NB4 (cell line): Measurements from ENCODE around the gene PCNX2.

Experiments
- MYC ChIP-seq: IDR thresholded peaks from 2 replicates; pipeline ENCODE4 v1.6.1; 2011; ENCODE audit warnings: low read depth, low read length
- POLR2A ChIP-seq: IDR thresholded peaks from 2 replicates; pipeline ENCODE4 v1.6.1; 2011; ENCODE audit warnings: mild to moderate bottlenecking; ENCODE audit not compliant: insufficient read length; ENCODE audit errors: extremely low read depth
- TF ChIP-seq, protein P1 (sequence below): IDR thresholded peaks from one replicate; pipeline ENCODE4 v1.5.1; 2012; ENCODE audit warnings: low read depth, low read length
- TF ChIP-seq, protein P2 (sequence below): IDR thresholded peaks from 2 replicates; pipeline ENCODE4 v1.6.1; 2011; ENCODE audit warnings: low read depth, low read length

DNA sequence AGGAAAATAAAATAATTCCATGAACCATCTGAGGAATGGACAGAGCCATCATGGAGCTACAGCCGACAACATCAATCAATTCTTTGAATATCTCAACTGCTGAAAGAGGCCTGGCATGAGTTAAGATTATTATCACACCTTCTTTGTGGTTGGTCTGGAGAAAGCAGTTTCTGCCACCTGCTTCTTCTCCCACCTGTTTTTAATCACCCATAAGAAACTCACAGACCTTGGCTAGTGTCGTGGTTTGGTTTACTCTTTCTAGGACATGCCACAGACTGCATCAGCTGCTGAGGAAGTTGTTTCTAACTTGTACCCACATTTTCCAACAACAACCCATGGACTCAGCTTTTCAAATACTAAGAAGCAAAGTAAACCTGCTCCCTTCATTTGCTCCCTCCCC is 279.6 kb downstream of the PCNX2 start:
- TF ChIP-seq, protein P1, sequence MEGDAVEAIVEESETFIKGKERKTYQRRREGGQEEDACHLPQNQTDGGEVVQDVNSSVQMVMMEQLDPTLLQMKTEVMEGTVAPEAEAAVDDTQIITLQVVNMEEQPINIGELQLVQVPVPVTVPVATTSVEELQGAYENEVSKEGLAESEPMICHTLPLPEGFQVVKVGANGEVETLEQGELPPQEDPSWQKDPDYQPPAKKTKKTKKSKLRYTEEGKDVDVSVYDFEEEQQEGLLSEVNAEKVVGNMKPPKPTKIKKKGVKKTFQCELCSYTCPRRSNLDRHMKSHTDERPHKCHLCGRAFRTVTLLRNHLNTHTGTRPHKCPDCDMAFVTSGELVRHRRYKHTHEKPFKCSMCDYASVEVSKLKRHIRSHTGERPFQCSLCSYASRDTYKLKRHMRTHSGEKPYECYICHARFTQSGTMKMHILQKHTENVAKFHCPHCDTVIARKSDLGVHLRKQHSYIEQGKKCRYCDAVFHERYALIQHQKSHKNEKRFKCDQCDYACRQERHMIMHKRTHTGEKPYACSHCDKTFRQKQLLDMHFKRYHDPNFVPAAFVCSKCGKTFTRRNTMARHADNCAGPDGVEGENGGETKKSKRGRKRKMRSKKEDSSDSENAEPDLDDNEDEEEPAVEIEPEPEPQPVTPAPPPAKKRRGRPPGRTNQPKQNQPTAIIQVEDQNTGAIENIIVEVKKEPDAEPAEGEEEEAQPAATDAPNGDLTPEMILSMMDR: no peak
- TF ChIP-seq POLR2A: no peak
- TF ChIP-seq, protein P2, sequence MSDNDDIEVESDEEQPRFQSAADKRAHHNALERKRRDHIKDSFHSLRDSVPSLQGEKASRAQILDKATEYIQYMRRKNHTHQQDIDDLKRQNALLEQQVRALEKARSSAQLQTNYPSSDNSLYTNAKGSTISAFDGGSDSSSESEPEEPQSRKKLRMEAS: no peak
- TF ChIP-seq MYC: no peak
